ENCODE data around the gene PEX10.

Gene PEX10

DNA sequence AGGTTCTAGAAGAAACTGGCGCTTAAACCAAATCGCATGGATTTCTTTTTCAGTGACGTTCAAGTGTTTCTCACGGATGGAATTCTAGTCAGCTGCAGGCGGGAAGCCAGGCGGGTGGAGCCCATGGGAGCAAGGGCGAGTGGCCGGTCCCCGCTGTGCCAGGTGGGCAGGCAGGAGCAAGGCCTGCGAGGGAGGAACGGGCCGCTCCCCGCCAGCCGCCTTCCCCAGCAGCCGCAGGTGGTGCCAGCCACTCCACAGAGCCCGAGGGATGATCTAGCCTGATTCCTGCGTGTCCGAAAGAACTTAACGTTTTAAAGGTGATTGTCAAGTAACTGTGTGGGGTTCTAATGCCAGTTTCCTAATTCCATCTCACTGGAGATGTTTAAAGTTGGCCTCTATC lies 9.1 kb downstream of the PEX10 start:
- DNase-seq, result no peak

DNA sequence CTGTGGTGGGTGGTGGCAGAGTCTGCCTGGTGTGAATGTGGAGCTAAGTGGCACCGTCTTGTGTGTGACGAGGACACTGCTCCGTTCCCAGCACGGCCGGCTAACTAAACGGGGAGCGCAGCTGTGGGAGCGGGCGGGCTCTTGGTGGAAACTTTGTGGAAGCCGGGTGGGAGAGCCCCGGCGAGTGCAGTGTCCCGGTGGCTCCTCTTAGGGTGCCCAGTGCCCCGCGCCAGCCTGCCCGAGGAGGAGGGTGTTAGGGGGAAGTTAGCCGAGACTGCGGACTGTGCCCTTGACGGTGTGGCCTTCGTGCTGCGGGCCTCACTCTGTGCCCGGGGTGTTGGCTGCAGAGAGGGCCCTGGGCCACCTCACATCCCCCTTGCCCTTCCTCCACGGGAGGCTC lies 9.9 kb downstream of the PEX10 start:
- DNase-seq, result no peak

DNA sequence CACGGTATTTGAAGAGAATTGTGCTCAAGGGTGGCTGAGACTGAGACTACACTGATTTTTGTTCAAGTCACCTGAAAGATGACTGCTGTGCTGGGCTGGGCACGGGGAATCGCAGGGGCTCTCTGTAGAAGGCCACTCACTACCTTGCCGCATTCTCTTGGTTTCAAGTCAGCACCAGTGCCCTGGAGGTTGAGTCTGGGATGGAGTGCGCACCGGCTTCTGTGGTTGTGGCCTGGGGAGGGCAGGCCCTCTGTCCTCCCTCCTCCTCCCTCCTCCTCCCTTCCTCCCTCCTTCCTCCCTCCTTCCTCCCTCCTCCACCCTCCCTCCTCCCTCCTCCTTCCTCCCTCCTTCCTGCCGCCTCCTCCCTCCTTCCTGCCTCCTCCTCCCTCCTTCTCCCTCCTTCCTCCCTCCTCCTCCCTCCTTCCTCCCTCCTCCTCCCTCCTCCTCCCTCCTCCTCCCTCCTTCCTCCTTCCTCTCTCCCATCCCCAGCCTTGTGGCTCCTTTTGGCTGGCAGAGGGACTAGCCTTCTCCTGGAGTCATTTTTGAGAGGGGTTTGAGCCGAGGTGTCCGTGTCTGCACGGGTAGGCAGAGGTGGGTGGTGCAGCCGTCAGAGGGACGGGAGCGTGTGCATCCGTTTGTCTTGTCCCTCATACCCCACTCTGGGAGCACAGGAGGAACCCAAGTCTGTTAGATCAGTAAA lies 11.3 kb downstream of the PEX10 start:
- DNase-seq, result no peak

DNA sequence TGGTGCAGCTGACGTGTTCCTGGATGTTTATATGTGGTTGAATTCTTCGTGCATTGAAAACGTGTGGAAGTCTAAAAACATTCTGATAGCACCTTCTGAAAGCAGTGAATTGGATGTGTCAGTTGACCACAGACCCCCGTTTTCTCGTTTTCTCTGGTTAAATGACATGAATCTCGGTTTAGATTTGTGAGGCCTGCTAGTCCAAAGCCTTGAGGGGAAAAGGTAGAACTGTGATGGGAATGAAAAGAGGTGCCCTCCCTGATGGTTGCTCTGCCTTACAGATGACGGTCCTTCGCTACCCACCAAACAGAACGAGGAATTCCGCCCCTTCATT lies 11.8 kb downstream of the PEX10 start:
- no peak for DNase-seq

DNA sequence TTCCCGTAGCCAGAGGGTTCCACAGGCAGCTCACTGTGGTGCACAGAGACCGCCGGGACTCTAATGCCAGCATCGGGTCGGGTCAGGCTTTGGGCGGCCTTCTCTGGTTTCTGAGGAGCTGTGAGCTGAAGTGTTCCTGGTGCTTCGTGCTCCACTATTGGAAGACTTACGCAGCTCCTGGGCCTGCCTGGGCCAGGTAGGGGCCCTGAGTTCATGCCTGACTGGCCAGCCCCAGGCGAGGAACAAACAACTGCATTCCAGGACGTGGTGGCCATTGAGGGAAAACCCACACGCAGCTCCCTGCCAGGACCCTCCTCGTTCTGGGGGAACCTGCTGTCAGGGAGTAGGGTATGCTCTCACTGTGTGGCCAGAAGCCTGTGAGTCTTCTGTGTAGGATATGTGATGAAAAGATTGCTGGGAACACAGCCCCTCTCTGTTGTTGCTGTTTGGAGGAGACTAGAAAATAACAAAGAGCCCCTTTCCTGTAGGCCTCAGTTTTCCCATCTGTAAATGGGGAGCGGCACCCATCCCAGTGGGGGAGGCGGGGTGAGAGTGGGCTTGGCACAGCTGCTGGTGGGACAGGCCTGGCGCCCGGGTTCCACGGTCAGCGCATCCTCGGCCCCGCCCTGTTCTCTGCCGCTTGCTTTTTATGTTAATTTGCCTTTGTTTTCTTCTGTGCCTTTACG lies 12.3 kb downstream of the PEX10 start:
- no peak for DNase-seq

DNA sequence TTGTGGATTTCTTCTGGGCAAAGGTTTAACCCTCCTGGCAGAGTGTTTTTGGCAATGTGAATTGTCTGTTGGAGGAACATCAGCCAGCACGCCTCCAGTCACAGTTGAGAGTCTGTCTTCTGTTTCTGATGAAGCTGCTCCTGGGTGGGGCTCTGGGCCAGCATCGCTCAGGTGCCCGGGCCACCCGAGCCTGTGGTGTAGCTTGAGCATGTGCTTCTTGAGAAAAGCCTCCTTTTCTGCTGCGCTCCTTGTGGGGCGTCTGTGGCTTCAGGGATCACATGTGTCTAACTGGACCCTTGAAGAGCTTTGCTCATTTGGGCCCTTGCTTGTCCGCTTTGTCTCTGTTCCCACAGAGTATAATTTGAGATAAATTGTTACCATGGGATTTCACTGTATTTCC lies 13.5 kb downstream of the PEX10 start:
- DNase-seq, result no peak

GRCh38 chr1:2397007-2397679 lies 15.2 kb downstream of the PEX10 start:
- DNase-seq, result no peak

DNA sequence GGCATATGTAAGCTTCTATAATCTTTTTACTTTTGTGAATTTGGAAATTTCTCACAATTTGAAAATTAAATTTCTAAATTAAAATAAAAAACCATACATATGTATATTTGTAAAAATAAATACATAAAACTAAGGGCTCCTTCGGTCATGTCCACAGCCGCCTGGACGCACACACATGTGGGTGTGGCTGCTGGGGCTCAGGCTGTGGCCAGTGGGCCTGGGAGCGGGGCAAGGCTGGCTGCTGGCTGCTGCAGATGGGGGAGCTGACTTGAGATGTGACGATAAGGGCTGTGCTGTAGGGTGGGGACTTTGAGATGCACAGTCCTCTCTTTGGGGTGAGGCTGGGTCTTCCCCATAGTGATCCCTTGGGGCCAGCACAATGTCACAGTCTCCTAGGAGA lies 15.9 kb downstream of the PEX10 start:
- no peak for DNase-seq

GRCh38 chr1:2396059-2396458 lies 16.3 kb downstream of the PEX10 start:
- DNase-seq, result no peak

GRCh38 chr1:2395245-2395644 lies 17.1 kb downstream of the PEX10 start:
- DNase-seq, result no peak

DNA sequence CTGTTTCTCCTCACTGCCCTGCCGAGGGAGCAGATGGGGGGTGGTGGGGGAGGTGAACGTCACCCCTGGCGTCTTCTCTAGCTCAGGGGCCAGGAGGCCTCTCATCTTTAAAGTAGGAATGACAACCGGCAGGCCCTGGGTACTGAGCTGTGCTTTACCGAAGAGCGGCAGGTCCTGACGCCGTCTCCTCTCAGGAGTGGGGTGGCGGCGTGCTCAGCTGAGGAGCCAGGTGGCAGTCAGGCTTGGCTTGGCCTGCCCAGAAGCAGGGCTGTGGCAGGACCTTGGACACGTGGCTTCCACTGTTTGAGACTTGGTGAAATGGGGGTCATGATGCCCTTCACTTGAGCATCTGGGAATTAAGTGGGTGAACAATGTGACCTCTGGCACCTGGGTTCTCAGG lies 17.6 kb downstream of the PEX10 start:
- no peak for DNase-seq

- DNase-seq, result no peak
Measured at GRCh38 chr1:2394220-2394619, 18.1 kb downstream of the PEX10 start.

GRCh38 chr1:2393471-2393877 lies 18.9 kb downstream of the PEX10 start:
- no peak for DNase-seq

GRCh38 chr1:2392686-2393085 lies 19.7 kb downstream of the PEX10 start:
- DNase-seq, result no peak

GRCh38 chr1:2391931-2392509 lies 20.3 kb downstream of the PEX10 start:
- DNase-seq, result no peak

DNA sequence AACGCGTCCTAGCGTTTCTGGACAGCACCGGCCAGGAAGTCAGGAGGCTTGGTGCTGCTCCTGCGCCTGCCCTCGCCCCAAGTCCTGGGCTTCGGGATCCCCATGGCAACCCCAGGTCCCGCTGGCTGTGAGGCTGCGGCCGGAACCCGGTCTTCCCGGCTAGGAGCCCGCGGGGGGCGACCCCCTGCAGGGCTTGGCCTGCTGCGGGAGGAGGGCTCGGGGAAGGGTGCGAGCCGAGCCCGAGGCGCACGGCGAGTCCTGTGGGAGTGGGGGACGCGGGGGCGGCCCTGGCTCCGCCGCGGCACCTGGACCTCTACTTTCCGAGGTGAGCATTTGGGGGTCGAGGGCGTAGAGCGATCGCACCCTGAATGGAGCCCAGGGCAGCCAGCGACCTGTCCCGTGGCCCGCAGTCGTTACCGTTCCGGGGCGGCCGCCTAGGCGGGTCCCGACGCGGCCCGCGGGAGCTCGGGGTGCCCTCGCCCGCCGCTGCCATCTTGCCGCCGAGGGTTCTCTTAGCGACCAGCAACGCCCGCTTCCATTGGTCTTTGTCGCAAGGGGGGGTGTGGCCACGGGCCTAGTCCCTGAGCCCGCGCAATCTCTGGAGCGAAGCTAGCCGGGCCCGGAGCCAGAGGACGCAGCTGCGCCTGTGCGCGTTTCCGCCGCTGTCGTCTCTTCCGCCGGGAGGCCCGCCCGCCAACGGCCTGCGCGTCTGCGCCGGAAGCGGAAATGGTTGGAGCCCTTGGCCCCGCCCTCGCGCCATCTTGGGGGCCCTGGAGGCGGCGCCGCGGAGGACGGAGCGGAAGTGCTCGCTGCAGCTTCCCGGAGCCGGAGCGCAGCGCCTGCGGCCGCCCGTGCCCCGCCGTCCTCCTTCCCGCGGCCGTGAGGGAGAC lies 21.1 kb downstream of the PEX10 start, which contains the start of the genes MORN1 and RER1:
Gene MORN1, minus strand, starts transcription at position 514 of the 890 bp plus-strand sequence. Its CDS starts 21 bp downstream, at position 493.
Gene RER1, plus strand, starts transcription at position 801 of the 890 bp plus-strand sequence. CDS start 3,950 bp downstream, outside the sequence.
- peak; percentile 85 for DNase-seq

DNA sequence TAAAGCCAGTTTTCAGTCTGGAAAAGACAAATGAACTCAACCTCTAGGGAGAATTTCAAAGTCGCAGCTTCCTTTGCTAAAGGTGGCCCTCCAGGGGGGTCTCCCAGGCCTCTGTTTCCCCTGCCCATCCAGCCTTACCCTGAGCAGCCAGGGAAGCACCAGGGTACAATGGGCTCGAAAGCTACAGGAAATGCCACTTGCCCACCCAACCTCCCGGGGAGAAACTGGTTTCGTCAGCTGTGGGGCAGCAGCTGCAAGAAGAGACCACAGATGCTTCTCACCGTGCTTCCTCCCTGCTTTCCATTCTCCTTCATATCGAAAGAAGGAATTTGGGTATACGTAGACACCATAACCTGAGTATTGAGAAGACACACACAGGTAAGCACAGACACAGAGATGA lies 22.7 kb downstream of the PEX10 start:
- DNase-seq, result no peak

- DNase-seq, result no peak
Measured at GRCh38 chr1:2388004-2388913, 24.1 kb downstream of the PEX10 start.

DNA sequence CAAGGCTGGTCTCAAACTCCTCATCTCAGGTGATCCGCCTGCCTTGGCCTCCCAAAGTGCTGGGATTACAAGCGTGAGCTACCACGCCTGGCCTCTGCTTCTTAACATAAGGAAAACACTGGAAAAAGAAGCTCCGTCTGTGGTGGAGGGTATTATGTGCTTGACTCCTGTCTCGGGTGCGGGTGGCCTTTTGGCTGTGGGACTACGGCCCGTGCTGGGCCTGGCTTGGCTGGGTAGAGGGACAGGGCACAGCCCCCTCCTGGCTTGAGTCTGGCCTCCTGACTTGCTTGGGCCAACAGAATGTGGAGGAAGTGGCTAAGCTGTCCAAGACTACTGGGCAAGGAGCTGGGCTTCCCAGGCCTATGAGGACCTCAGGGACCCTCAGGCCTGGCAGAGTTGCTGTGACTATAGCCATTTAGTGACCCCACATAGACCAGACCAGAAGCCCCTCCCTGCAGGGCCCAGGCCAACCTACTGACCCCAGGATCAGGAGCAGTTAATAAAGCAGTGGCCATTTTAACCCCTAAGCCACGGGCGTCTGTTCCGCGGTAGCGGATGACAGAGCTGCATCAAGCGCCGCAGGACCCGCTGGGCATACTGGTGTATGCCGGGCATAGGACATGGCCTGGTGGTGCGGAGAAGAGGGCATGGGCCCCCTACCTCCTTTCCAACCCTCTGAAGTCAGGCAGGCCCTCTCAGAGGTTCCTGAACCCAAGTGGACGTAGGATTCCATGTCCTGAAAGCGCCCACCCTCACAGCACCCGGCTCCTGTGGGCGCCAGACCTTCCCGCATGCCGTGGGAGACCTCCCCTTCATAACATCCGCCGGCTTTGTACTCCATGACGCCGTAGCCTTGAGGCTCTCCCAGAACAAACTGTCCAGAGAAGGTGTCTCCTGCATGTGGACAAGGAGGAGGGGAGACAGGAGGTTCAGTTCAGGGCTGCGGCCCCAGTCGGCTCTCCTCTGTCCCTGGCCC lies 25.4 kb downstream of the PEX10 start:
- no peak for DNase-seq

DNA sequence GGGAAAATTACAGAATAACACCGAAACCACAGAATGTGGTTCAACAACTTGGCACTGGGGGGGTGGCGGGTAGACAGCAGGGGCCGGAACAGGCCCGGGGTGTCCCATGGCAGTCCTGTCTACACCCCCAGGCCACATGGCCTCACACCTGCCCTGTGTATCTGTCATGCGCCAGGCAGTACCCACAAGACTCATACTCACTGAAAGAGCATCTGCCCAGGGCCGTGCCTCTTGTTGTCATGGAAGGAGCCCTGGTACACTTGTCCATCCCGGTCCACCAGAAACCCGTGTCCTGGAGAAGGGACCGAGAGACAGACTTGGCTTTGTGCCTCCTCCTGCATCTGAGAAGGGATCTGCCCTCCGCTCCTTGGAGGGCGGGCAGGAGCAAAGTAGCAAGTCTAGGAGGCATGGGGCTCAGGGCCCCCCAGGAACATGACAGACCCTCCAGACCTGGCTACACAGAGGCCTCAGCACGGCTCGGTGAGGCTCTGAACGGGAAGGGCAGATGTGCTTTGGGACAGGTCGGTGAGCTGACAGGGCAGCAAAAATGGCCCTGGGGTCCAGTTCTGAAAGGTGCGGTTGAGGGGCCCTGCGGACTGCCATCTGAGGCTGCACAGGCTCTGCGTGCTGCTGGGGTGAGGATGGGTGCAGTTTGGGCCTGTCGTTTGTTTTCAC lies 26.6 kb downstream of the PEX10 start:
- DNase-seq, result no peak

All from NCI-H187 treated with DMSO at 0.1 percent for 48 hours (cell line).